ENCODE data around the gene SLC51A. TPM values are rescaled to one million over a fixed set of nuclear protein-coding genes. Genes with fewer than 3 reads are reported as not detected.
"Not testable (repeated sequence)": the region's sequence is repeated elsewhere in the genome, so short reads cannot be mapped to it uniquely, and the experiment has no call there.

SLC51A gene
- total RNA-seq, 1 donor from 2014 or later, result not detected

- not testable (repeated sequence) for DNase-seq
Observed at GRCh38 chr3:196244166-196244565, 27.8 kb downstream of the SLC51A start.

DNA sequence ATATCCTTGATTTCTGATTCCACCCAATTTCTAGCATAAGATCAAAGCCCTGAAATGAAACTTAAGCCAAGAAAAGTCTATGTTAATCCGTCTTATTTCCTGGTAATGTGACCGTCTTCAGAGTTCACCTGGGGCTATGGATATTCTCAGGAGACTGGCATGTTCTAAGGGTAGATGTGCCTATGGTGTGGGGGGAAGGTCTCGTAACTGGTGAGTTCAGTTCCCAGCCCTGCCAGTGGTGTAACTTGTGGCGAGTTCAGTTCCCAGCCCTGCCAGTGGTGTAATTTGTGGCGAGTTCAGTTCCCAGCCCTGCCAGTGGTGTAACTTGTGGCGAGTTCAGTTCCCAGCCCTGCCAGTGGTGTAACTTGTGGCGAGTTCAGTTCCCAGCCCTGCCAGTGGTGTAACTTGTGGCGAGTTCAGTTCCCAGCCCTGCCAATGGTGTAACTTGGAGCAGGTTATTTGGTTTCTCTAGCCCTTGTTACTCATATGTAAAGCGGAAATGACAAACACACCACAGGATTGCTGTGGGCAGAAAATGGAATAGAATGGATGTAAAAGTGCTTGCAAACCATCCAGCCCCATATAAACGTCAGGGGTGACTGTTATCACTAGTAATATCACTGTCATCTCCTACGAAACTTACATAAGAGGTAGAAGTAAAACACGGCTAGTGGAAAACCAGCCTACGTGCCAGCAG lies 30.4 kb downstream of the SLC51A start:
- DNase-seq, result no peak

- DNase-seq, result no peak
Observed at GRCh38 chr3:196251918-196252317, 35.6 kb downstream of the SLC51A start.

GRCh38 chr3:196254376-196255283 lies 38.3 kb downstream of the SLC51A start:
- no peak for DNase-seq

GRCh38 chr3:196255776-196256175 lies 39.4 kb downstream of the SLC51A start:
- no peak for DNase-seq

- no peak for DNase-seq
Observed at GRCh38 chr3:196260784-196261183, 44.5 kb downstream of the SLC51A start.

- no peak for DNase-seq
Observed at GRCh38 chr3:196263819-196264218, 47.5 kb downstream of the SLC51A start.

GRCh38 chr3:196268284-196269163 lies 52.2 kb downstream of the SLC51A start:
- DNase-seq, result peak; percentile 49

DNA sequence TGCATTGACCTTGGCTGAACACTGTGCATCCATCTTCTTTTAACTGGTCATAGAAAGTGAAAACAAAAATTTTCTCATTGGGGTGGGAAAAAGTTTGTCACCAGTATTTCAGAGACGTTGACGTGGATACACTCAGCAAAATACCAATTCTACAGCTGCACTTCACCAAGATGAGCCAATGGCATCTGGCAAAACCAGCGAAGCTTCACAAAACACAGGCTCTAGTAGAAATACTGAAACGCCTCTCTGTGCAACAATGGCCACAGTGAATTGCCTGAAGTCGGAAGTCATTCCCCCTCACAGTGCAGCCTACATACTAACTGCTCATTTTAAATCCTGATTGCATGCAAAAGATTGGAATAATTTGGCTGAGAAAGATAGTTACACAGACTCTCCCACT lies 54.2 kb downstream of the SLC51A start:
- no peak for DNase-seq

DNA sequence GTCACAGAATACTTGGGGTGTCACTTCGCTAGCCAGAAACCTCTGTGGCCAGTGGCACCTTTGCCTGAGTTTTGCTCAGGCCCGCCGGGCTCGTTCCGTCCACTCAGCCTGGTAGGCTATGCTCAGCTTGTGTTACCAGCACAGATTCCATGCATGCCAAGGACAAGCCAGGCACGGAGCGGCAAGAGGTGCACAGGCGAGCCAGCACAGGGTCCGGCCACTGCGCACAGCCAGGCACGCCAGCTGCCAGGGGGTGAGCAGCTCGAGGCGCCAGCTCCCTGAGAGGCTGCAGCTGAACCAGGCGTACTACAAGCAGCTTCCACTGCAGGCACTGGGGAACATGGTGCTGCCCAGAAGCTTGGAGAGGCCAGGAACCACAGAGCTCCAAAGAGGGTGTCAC lies 56.5 kb downstream of the SLC51A start:
- no peak for DNase-seq

GRCh38 chr3:196273655-196274054 lies 57.3 kb downstream of the SLC51A start:
- DNase-seq, result no peak

GRCh38 chr3:196274585-196274984 lies 58.3 kb downstream of the SLC51A start:
- no peak for DNase-seq

DNA sequence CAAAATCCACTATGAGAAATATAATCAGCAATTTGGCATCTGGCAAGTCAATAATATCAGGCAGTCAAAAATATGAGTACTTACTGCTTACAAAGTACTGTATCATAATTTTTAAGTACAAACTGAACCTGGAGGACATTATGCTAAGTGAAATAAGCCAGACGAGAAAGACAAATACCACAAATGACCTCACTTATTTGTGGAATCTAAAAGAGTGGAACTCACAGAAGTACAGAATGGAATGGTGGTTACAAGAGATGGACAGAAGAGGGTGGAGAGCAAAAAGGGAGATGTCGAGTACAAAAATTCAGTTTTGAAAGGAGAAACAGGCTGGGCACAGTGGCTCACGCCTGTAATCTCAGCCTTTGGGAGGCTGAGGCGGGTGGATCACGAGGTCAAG lies 58.8 kb downstream of the SLC51A start:
- DNase-seq, result no peak

DNA sequence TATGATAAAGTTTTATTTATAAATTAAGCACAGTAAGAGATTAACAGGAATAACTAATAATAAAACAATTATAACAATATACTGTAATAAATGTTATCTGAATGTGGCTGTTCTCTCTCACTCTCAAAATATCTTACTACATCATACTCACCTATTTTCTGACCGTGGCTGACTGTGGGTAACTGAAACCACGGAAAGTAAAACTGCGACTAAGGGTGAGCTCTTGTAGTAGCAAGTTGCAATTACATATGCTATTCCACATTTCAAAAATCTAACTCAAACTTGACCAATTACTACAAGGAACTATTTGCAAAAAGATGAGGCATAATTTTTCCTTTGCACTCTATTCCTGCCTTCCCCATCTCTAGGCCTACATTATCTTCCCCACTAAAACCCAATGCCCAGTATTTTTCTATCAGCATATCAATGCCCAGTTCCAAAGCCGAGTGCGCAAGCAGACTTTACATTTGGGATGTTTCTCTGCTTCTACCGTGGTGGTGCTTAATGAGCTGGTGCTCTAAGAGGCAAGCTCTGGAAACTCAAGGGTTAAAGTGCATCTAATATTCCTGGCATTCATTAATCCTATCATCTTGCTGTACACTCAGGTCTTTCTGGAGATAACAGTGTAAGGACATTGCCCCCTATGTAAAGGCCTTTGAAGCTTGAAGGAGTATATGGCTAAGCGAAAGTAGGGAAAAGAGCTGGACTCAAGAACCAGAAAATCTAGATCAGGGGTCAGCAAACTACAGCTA lies 64.5 kb downstream of the SLC51A start:
- no peak for DNase-seq

- DNase-seq, result no peak
Observed at GRCh38 chr3:196281962-196282361, 65.6 kb downstream of the SLC51A start.

Other genes starting within 250 kb of the SLC51A start
- gene TFRC, start 134.4 kb upstream of the SLC51A start, total RNA-seq, result 96.3 and 175 TPM in 2 replicates
- not detected in 2 replicates for gene ZDHHC19, start 5.1 kb upstream of the SLC51A start, total RNA-seq
- 65.7 and 70.1 TPM in 2 replicates for gene PCYT1A, start 71.2 kb downstream of the SLC51A start, total RNA-seq
- 4.9 and 8.6 TPM in 2 replicates for gene DYNLT2B, start 101.7 kb downstream of the SLC51A start, total RNA-seq
- not detected in 2 replicates for gene TM4SF19, start 121.9 kb downstream of the SLC51A start, total RNA-seq
- gene UBXN7, start 215.9 kb downstream of the SLC51A start, total RNA-seq, result 18.0 and 27.5 TPM in 2 replicates